ENCODE measurements around the gene CDKN2AIP.

The CDKN2AIP gene

GRCh38 chr4:183435803-183436202, 8.6 kb upstream of the CDKN2AIP start:
- no CpG with 5 or more reads among the region's 5 CpGs for WGBS (ENCODE audit: insufficient coverage)
- ChIA-PET CTCF (interaction anchor here (1.0 kb wide), 1 partner anchor 29 kb away, joined by 3 read pairs; no protein-coding TSS in a partner anchor), POLR2A (no interaction called here)
- no peaks in the 10 kb centered on the region for H3K36me3 ChIP-seq (ENCODE audit: control insufficient read depth in 4 of 4, insufficient read depth in 4 of 4, low read length in 3 of 4)
- H3K27ac ChIP-seq (ENCODE audit: insufficient read depth in 1 of 2, low read depth in 1 of 2, low read length in 2 of 2, poor library complexity in 1 of 2, severe bottlenecking in 2 of 2) = no peak overlapping the region
- H3K4me3 ChIP-seq (ENCODE audit: control insufficient read depth in 1 of 7, extremely low read depth in 1 of 7, insufficient read depth in 4 of 7, low read depth in 2 of 7, low read length in 6 of 7) = no peak overlapping the region
- DNase-seq = no peak
- peaks cover 0 to 9% (median 2%) of the 10 kb centered on the region in 4 experiments for H3K4me1 ChIP-seq (ENCODE audit: control extremely low read depth in 1 of 4, control insufficient read depth in 4 of 4, insufficient read depth in 4 of 4, low read length in 3 of 4)
- no peaks in the 10 kb centered on the region for H3K27me3 ChIP-seq (replicated peaks in 2 of 5; ENCODE audit: control insufficient read depth in 4 of 5, insufficient read depth in 5 of 5, low read length in 4 of 5)
- no peaks in the 10 kb centered on the region for H3K9me3 ChIP-seq (ENCODE audit: control extremely low read depth in 1 of 5, control insufficient read depth in 4 of 5, insufficient read depth in 2 of 5, low read depth in 1 of 5, low read length in 4 of 5)

DNA sequence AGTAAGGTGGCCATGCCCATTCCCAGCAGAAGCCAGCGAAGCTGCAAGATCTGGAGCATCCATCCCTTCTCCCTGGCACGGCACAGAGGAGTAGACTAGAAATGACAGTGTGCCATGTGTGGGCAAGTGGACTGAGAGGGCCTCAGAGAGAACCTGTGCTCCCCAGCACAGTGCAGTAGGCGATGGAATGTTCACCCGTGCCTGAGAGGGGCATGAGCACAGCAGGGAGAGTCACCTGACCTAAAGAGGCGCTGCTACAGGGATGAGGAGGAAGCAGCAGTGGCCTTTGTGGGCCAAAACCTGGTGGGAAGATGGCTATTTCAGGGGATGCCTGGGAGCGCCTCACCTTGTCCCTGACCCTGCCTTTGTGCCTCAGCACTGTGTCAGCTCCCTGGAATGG, 8.0 kb upstream of the CDKN2AIP start:
- 93% methylated on average over 6 of the region's 6 CpGs for WGBS (ENCODE audit: insufficient coverage)
- Histone ChIP-seq H3K9me3 (ENCODE audit: control extremely low read depth in 1 of 5, control insufficient read depth in 4 of 5, insufficient read depth in 2 of 5, low read depth in 1 of 5, low read length in 4 of 5) (no peaks in the 10 kb centered on the region), H3K36me3 (ENCODE audit: control insufficient read depth in 4 of 4, insufficient read depth in 4 of 4, low read length in 3 of 4) (no peaks in the 10 kb centered on the region), H3K27ac (ENCODE audit: insufficient read depth in 1 of 2, low read depth in 1 of 2, low read length in 2 of 2, poor library complexity in 1 of 2, severe bottlenecking in 2 of 2) (no peak overlapping the region), H3K4me3 (ENCODE audit: control insufficient read depth in 1 of 7, extremely low read depth in 1 of 7, insufficient read depth in 4 of 7, low read depth in 2 of 7, low read length in 6 of 7) (no peak overlapping the region), H3K4me1 (ENCODE audit: control extremely low read depth in 1 of 4, control insufficient read depth in 4 of 4, insufficient read depth in 4 of 4, low read length in 3 of 4) (peaks cover 0 to 6% (median 0%) of the 10 kb centered on the region in 4 experiments), H3K27me3 (replicated peaks in 2 of 5; ENCODE audit: control insufficient read depth in 4 of 5, insufficient read depth in 5 of 5, low read length in 4 of 5) (no peaks in the 10 kb centered on the region)
- ChIA-PET POLR2A (interaction anchor here (0.5 to 1.2 kb wide), 2 partner anchors 7 to 25 kb away, joined by 3 to 4 read pairs; no protein-coding TSS in a partner anchor), CTCF (interaction anchor here (1.0 kb wide), 1 partner anchor 30 kb away, joined by 3 read pairs; no protein-coding TSS in a partner anchor)
- DNase-seq = no peak

DNA sequence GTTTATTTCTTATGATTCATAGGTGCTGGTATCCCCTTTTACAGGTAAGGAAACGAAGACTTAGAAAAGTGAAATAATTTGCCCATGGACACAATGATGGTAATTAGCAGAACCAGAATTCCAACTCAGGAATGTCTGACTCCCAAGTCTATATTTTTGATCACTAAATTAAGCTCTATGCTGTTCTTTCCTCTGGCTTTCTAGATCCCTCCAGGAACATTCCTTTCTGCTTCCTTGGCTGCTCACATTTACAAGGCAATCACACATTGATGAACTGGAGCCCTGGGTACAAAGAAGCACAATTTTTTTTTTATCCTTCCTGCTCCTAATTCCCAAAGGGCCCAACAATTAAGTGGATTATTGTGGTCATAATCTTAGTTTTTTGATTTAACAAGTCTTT, 7.0 kb upstream of the CDKN2AIP start:
- Histone ChIP-seq H3K27ac (ENCODE audit: insufficient read depth in 1 of 2, low read depth in 1 of 2, low read length in 2 of 2, poor library complexity in 1 of 2, severe bottlenecking in 2 of 2) (no peak overlapping the region), H3K4me1 (ENCODE audit: control extremely low read depth in 1 of 4, control insufficient read depth in 4 of 4, insufficient read depth in 4 of 4, low read length in 3 of 4) (peaks cover 0 to 6% (median 0%) of the 10 kb centered on the region in 4 experiments), H3K27me3 (replicated peaks in 2 of 5; ENCODE audit: control insufficient read depth in 4 of 5, insufficient read depth in 5 of 5, low read length in 4 of 5) (no peaks in the 10 kb centered on the region), H3K9me3 (ENCODE audit: control extremely low read depth in 1 of 5, control insufficient read depth in 4 of 5, insufficient read depth in 2 of 5, low read depth in 1 of 5, low read length in 4 of 5) (no peaks in the 10 kb centered on the region), H3K4me3 (ENCODE audit: control insufficient read depth in 1 of 7, extremely low read depth in 1 of 7, insufficient read depth in 4 of 7, low read depth in 2 of 7, low read length in 6 of 7) (no peak overlapping the region), H3K36me3 (ENCODE audit: control insufficient read depth in 4 of 4, insufficient read depth in 4 of 4, low read length in 3 of 4) (no peaks in the 10 kb centered on the region)
- ChIA-PET POLR2A (interaction anchor here (1.2 kb wide), 1 partner anchor 8 kb away, joined by 4 read pairs; no protein-coding TSS in a partner anchor), CTCF (no interaction called here)
- 100% methylated on average over 1 of the region's 1 CpG for WGBS (ENCODE audit: insufficient coverage)
- DNase-seq = no peak

- ChIA-PET POLR2A (no interaction called here), CTCF (no interaction called here)
- Histone ChIP-seq H3K9me3 (ENCODE audit: control extremely low read depth in 1 of 5, control insufficient read depth in 4 of 5, insufficient read depth in 2 of 5, low read depth in 1 of 5, low read length in 4 of 5) (no peaks in the 10 kb centered on the region), H3K4me3 (ENCODE audit: control insufficient read depth in 1 of 7, extremely low read depth in 1 of 7, insufficient read depth in 4 of 7, low read depth in 2 of 7, low read length in 6 of 7) (no peak overlapping the region), H3K27me3 (replicated peaks in 2 of 5; ENCODE audit: control insufficient read depth in 4 of 5, insufficient read depth in 5 of 5, low read length in 4 of 5) (no peaks in the 10 kb centered on the region), H3K4me1 (ENCODE audit: control extremely low read depth in 1 of 4, control insufficient read depth in 4 of 4, insufficient read depth in 4 of 4, low read length in 3 of 4) (peaks cover 5 to 15% (median 7%) of the 10 kb centered on the region in 4 experiments), H3K27ac (ENCODE audit: insufficient read depth in 1 of 2, low read depth in 1 of 2, low read length in 2 of 2, poor library complexity in 1 of 2, severe bottlenecking in 2 of 2) (no peak overlapping the region), H3K36me3 (ENCODE audit: control insufficient read depth in 4 of 4, insufficient read depth in 4 of 4, low read length in 3 of 4) (no peaks in the 10 kb centered on the region)
- WGBS (ENCODE audit: insufficient coverage) = 77% methylated on average over 5 of the region's 7 CpGs
- DNase-seq = no peak
Observed at GRCh38 chr4:183438458-183439113, 5.8 kb upstream of the CDKN2AIP start.

DNA sequence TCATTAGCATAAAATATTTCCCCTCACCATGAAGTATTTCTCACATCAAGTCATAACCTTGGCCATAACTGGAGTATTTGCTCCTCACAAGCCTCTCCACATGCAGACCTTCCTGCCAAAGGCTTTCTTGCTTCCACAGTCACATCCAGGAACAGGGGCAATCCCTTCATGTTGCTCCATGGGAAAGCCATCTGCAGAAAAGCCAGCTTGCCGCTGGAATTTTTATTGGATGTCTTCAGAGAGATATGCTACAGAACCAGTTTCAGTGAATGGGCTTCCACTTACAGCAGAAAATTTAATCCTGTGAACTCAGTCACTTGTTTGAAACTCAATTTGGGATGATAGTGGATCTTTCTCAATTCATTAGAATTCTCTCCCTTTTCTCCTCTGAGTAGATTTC, 3.2 kb upstream of the CDKN2AIP start:
- Histone ChIP-seq H3K27me3 (replicated peaks in 2 of 5; ENCODE audit: control insufficient read depth in 4 of 5, insufficient read depth in 5 of 5, low read length in 4 of 5) (no peaks in the 10 kb centered on the region), H3K4me3 (ENCODE audit: control insufficient read depth in 1 of 7, extremely low read depth in 1 of 7, insufficient read depth in 4 of 7, low read depth in 2 of 7, low read length in 6 of 7) (no peak overlapping the region), H3K4me1 (ENCODE audit: control extremely low read depth in 1 of 4, control insufficient read depth in 4 of 4, insufficient read depth in 4 of 4, low read length in 3 of 4) (peaks cover 15 to 20% (median 17%) of the 10 kb centered on the region in 4 experiments), H3K27ac (ENCODE audit: insufficient read depth in 1 of 2, low read depth in 1 of 2, low read length in 2 of 2, poor library complexity in 1 of 2, severe bottlenecking in 2 of 2) (no peak overlapping the region), H3K36me3 (ENCODE audit: control insufficient read depth in 4 of 4, insufficient read depth in 4 of 4, low read length in 3 of 4) (peaks cover 0 to 6% (median 2%) of the 10 kb centered on the region in 4 experiments), H3K9me3 (ENCODE audit: control extremely low read depth in 1 of 5, control insufficient read depth in 4 of 5, insufficient read depth in 2 of 5, low read depth in 1 of 5, low read length in 4 of 5) (no peaks in the 10 kb centered on the region)
- no peak for DNase-seq
- CTCF ChIA-PET = interaction anchor here (1.2 kb wide), 1 partner anchor 13 kb away, joined by 4 read pairs; no protein-coding TSS in a partner anchor
- WGBS (ENCODE audit: insufficient coverage) = 100% methylated on average over 1 of the region's 1 CpG
- POLR2A ChIA-PET = no interaction called here

DNA sequence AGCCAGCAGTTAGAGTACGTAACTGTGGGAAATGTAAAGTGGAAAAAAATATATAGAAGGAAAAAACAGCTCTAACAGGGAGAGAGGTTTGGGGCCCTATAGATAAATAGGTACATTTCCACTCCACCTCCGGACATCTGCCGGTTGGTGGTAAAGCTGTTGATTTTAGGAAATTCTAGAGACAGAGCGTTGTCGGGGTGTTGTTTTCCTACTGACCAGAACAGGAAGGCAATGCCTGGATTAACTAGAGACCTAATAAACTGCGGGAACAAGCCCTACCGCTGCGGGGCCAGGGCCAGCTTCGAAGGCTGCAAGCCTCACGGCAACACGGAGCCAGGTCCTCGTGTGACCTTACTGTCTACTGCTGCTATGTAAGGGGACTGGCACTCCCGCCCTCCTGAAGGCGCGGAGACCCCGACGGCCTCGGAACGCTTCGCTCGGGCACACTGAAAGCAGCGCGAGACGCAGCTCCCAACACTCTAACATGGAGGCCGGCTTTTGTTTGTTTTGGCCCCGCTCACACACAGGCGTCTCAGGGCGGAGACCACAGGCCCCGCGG, 702 bp upstream of the CDKN2AIP start:
- Histone ChIP-seq H3K36me3 (ENCODE audit: control insufficient read depth in 4 of 4, insufficient read depth in 4 of 4, low read length in 3 of 4) (peaks cover 6 to 30% (median 20%) of the 10 kb centered on the region in 4 experiments), H3K27me3 (replicated peaks in 2 of 5; ENCODE audit: control insufficient read depth in 4 of 5, insufficient read depth in 5 of 5, low read length in 4 of 5) (no peaks in the 10 kb centered on the region), H3K27ac (ENCODE audit: insufficient read depth in 1 of 2, low read depth in 1 of 2, low read length in 2 of 2, poor library complexity in 1 of 2, severe bottlenecking in 2 of 2) (peak overlapping the region; percentile 89 to 96), H3K4me3 (ENCODE audit: control insufficient read depth in 1 of 7, extremely low read depth in 1 of 7, insufficient read depth in 4 of 7, low read depth in 2 of 7, low read length in 6 of 7) (peak overlapping the region; percentile 72 to 95 (median 85)), H3K9me3 (ENCODE audit: control extremely low read depth in 1 of 5, control insufficient read depth in 4 of 5, insufficient read depth in 2 of 5, low read depth in 1 of 5, low read length in 4 of 5) (no peaks in the 10 kb centered on the region), H3K4me1 (ENCODE audit: control extremely low read depth in 1 of 4, control insufficient read depth in 4 of 4, insufficient read depth in 4 of 4, low read length in 3 of 4) (peaks cover 24 to 42% (median 33%) of the 10 kb centered on the region in 4 experiments)
- WGBS (ENCODE audit: insufficient coverage) = 0% methylated on average over 30 of the region's 30 CpGs
- ChIA-PET CTCF (interaction anchor here (0.8 to 4.3 kb wide), 6 partner anchors 9 to 71 kb away, joined by 3 to 19 read pairs (median 4); no protein-coding TSS in a partner anchor), POLR2A (interaction anchor here (0.6 to 1.5 kb wide), 5 partner anchors 9 to 643 kb away, joined by 3 to 10 read pairs (median 4); no protein-coding TSS in a partner anchor)
- DNase-seq = peak in 2 of 3 donors; percentile 83 to 88

- no peak for DNase-seq
- ChIA-PET CTCF (interaction anchor here (0.6 to 4.3 kb wide), 4 partner anchors 11 to 275 kb away, joined by 3 to 19 read pairs (median 4); no protein-coding TSS in a partner anchor), POLR2A (interaction anchor here (0.6 to 1.5 kb wide), 2 partner anchors 10 to 260 kb away, joined by 3 to 10 read pairs; no protein-coding TSS in a partner anchor)
- WGBS (ENCODE audit: insufficient coverage) = 0% methylated on average over 25 of the region's 26 CpGs
- Histone ChIP-seq H3K9me3 (ENCODE audit: control extremely low read depth in 1 of 5, control insufficient read depth in 4 of 5, insufficient read depth in 2 of 5, low read depth in 1 of 5, low read length in 4 of 5) (no peaks in the 10 kb centered on the region), H3K4me1 (ENCODE audit: control extremely low read depth in 1 of 4, control insufficient read depth in 4 of 4, insufficient read depth in 4 of 4, low read length in 3 of 4) (peaks cover 24 to 44% (median 33%) of the 10 kb centered on the region in 4 experiments), H3K27me3 (replicated peaks in 2 of 5; ENCODE audit: control insufficient read depth in 4 of 5, insufficient read depth in 5 of 5, low read length in 4 of 5) (no peaks in the 10 kb centered on the region), H3K27ac (ENCODE audit: insufficient read depth in 1 of 2, low read depth in 1 of 2, low read length in 2 of 2, poor library complexity in 1 of 2, severe bottlenecking in 2 of 2) (peak overlapping the region; percentile 69 to 96), H3K4me3 (ENCODE audit: control insufficient read depth in 1 of 7, extremely low read depth in 1 of 7, insufficient read depth in 4 of 7, low read depth in 2 of 7, low read length in 6 of 7) (peak overlapping the region; percentile 72 to 95 (median 85)), H3K36me3 (ENCODE audit: control insufficient read depth in 4 of 4, insufficient read depth in 4 of 4, low read length in 3 of 4) (peaks cover 13 to 43% (median 26%) of the 10 kb centered on the region in 4 experiments)
Observed at GRCh38 chr4:183445097-183445428, 627 bp downstream of the CDKN2AIP start.
